WTC11 (cell line): ENCODE measurements around the gene SLTM.

Experiments
- CREB1 ChIP-seq: sonication (generic); formaldehyde crosslinking; IDR thresholded peaks from 2 replicates; pipeline ENCODE4 v1.8.0; 2023; ENCODE audit warnings: mild to moderate bottlenecking, missing genetic modification reagents
- CTCF ChIP-seq: fragments of 200-600 bp; IDR thresholded peaks from 2 replicates; pipeline ENCODE4 v1.8.0; 2022; ENCODE audit warnings: antibody characterized with exemption
- GRHL2 ChIP-seq: fragments of 250-450 bp; sonication (Bioruptor Pico); IDR thresholded peaks from 2 replicates; pipeline ENCODE4 v1.8.0; 2022; ENCODE audit warnings: mild to moderate bottlenecking, moderate library complexity; ENCODE audit not compliant: insufficient replicate concordance, severe bottlenecking
- MAX ChIP-seq: sonication (generic); formaldehyde crosslinking; IDR thresholded peaks from 2 replicates; pipeline ENCODE4 v1.8.0; 2022; ENCODE audit warnings: mild to moderate bottlenecking, missing genetic modification reagents
- MYBL2 ChIP-seq: sonication (generic); formaldehyde crosslinking; IDR thresholded peaks from 2 replicates; pipeline ENCODE4 v1.8.1; 2023; ENCODE audit warnings: mild to moderate bottlenecking, moderate library complexity, missing genetic modification reagents
- NR3C1 ChIP-seq: sonication (generic); formaldehyde crosslinking; conservative IDR thresholded peaks from 2 replicates; pipeline ENCODE4 v1.8.1; 2023; ENCODE audit warnings: low read depth, mild to moderate bottlenecking, missing genetic modification reagents
- RELA ChIP-seq: sonication (generic); formaldehyde crosslinking; IDR thresholded peaks from 2 replicates; pipeline ENCODE4 v1.8.1; 2022; ENCODE audit warnings: missing genetic modification reagents, mild to moderate bottlenecking, borderline replicate concordance
- SMAD4 ChIP-seq: sonication (generic); formaldehyde crosslinking; IDR thresholded peaks from 2 replicates; pipeline ENCODE4 v1.8.0; 2022; ENCODE audit warnings: mild to moderate bottlenecking, missing genetic modification reagents
- SP1 ChIP-seq: sonication (generic); formaldehyde crosslinking; conservative IDR thresholded peaks from 2 replicates; pipeline ENCODE4 v1.8.1; 2022; ENCODE audit warnings: missing genetic modification reagents
- TEAD4 ChIP-seq: sonication (generic); formaldehyde crosslinking; IDR thresholded peaks from 2 replicates; pipeline ENCODE4 v1.8.0; 2022; ENCODE audit warnings: mild to moderate bottlenecking, missing genetic modification reagents
- ZBTB43 ChIP-seq: sonication (generic); formaldehyde crosslinking; IDR thresholded peaks from 2 replicates; pipeline ENCODE4 v1.8.1; 2023; ENCODE audit warnings: mild to moderate bottlenecking, missing genetic modification reagents
- ZNF263 ChIP-seq: sonication (generic); formaldehyde crosslinking; IDR thresholded peaks from 2 replicates; pipeline ENCODE4 v1.8.1; 2022; ENCODE audit warnings: low read depth, mild to moderate bottlenecking, moderate library complexity, missing genetic modification reagents
- ZNF512 ChIP-seq: sonication (generic); formaldehyde crosslinking; IDR thresholded peaks from 2 replicates; pipeline ENCODE4 v1.8.1; 2022; ENCODE audit warnings: missing genetic modification reagents, borderline replicate concordance

GRCh38 chr15:58889363-58889762, 44.1 kb downstream of the SLTM start:
- TF ChIP-seq MAX (CRISPR knock-in tag) (no peak), ZNF263 (CRISPR knock-in tag) (no peak), CTCF (no peak), TEAD4 (CRISPR knock-in tag) (no peak), NR3C1 (CRISPR knock-in tag) (no peak), SP1 (no peak), ZBTB43 (CRISPR knock-in tag) (no peak), SMAD4 (CRISPR knock-in tag) (no peak), MYBL2 (no peak), ZNF512 (CRISPR knock-in tag) (no peak), RELA (no peak), GRHL2 (CRISPR knock-in tag) (no peak), CREB1 (CRISPR knock-in tag) (no peak)
